Astrocyte of the spinal cord (primary cell): Measurements from ENCODE around the gene GUCY1B1.

Experiments
- DNase-seq: peaks from one replicate; pipeline ENCODE4 v3.0.0; 2011; ENCODE audit warnings: low read depth, low spot score
- H3K4me3 ChIP-seq: 2 replicates; pipeline ENCODE4 v1.5.1; 2011; ENCODE audit warnings: low read depth, mild to moderate bottlenecking, low read length, moderate library complexity
- in situ Hi-C: cut with HindIII; loops from 2 replicates; pipeline ENCODE4 v1.10.0; 2017; ENCODE audit warnings: low sequenced_read_pairs
- TF ChIP-seq, protein P1 (sequence below): IDR thresholded peaks from 2 replicates; pipeline ENCODE4 v1.5.1; 2012; ENCODE audit warnings: low read depth, mild to moderate bottlenecking, low read length, inconsistent platforms

GUCY1B1 gene

DNA sequence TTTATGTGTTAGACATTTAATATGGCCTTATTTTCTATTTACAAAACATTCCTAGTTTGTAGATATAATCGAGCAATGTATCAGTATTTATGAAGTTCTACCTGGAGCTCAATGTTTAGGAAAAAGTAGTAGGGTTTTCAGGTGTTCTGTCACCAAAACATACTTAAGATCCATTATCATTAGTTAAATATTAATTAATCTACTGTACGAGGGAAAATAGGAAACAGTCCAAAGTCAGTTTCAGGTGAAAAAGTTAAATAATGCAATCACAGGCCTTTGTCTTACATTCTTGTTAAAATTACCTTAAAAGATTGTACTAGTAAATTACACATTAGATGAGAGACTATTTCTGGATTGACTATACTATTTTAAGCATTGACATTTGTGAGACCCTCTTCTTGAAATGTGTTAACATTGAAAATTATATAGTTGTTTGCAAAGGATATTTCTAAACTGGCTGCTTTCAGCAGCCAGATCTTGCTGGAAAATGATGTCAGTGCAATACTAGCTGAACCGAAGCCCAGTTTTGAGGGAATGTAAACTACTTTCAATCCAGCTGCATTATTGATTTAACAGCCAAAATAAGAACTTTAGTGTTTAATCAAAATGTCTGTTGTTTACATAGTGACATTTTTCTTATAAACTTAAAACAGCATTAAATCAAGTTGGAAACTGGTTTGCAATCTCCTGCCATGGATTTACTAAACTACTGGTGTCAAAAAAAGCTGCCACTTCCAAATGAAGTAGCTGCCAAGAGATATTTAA is 19.3 kb downstream of the GUCY1B1 start:
- peak; percentile 32 for DNase-seq
- TF ChIP-seq, protein P1, sequence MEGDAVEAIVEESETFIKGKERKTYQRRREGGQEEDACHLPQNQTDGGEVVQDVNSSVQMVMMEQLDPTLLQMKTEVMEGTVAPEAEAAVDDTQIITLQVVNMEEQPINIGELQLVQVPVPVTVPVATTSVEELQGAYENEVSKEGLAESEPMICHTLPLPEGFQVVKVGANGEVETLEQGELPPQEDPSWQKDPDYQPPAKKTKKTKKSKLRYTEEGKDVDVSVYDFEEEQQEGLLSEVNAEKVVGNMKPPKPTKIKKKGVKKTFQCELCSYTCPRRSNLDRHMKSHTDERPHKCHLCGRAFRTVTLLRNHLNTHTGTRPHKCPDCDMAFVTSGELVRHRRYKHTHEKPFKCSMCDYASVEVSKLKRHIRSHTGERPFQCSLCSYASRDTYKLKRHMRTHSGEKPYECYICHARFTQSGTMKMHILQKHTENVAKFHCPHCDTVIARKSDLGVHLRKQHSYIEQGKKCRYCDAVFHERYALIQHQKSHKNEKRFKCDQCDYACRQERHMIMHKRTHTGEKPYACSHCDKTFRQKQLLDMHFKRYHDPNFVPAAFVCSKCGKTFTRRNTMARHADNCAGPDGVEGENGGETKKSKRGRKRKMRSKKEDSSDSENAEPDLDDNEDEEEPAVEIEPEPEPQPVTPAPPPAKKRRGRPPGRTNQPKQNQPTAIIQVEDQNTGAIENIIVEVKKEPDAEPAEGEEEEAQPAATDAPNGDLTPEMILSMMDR, result no peak
- in situ Hi-C loops, result no loop called here
- H3K4me3 ChIP-seq, result no peak overlapping the region

- TF ChIP-seq, protein P1, result no peak
- H3K4me3 ChIP-seq, result no peak overlapping the region
- in situ Hi-C loops, result no loop called here
- no peak for DNase-seq
These were observed 22.0 kb downstream of the GUCY1B1 start for GRCh38 chr4:155780775-155781174.

DNA sequence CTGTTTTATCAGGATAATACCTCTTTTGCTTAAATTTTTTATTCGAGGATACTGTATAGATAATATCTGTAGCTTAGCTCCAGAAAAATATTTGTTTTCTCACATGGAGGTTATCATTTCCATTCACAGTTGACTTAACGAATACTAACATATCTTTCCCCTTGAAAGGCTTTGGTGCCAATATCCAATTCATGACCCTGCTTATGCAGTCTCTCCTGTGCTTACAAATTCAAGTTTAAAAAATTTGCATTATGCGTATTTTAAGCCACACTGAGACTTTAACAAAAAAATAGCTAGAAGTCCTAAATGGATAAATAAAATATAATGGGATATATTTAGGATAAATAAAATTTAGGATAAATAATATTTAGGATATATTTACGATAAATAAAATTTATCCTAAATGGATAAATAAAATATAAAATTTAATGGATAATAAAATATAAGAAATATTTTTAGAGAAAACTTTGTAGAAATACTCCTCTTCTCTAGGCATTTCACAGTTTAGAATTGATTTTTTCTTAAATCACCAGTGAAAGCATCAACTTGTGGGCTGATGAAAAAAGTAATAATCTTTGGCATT is 22.5 kb downstream of the GUCY1B1 start:
- in situ Hi-C loops, result no loop called here
- no peak overlapping the region for H3K4me3 ChIP-seq
- DNase-seq, result no peak
- TF ChIP-seq, protein P1, result no peak

DNA sequence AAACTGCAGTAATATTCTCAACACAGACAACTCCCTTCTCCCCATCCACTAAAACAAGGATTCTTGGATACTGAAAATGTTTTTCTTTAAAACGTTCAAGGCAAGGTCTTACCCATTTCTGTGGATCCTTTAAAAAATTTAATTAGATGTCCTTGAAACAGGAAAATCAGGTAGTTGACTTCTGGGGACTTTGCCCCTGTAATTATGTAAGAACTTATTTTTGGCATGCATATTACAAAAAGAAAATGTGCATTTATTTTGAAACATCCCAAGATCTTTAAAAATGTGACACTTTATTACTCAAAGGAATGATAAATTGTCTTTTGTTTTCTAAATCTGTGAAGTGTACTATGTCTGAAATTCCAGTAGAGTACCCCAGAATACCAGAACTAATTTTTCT is 25.8 kb downstream of the GUCY1B1 start:
- DNase-seq, result no peak
- in situ Hi-C loops, result no loop called here
- H3K4me3 ChIP-seq, result no peak overlapping the region
- TF ChIP-seq, protein P1, result no peak

GRCh38 chr4:155785828-155786227 is 27.0 kb downstream of the GUCY1B1 start:
- DNase-seq, result no peak
- TF ChIP-seq, protein P1, result no peak

DNA sequence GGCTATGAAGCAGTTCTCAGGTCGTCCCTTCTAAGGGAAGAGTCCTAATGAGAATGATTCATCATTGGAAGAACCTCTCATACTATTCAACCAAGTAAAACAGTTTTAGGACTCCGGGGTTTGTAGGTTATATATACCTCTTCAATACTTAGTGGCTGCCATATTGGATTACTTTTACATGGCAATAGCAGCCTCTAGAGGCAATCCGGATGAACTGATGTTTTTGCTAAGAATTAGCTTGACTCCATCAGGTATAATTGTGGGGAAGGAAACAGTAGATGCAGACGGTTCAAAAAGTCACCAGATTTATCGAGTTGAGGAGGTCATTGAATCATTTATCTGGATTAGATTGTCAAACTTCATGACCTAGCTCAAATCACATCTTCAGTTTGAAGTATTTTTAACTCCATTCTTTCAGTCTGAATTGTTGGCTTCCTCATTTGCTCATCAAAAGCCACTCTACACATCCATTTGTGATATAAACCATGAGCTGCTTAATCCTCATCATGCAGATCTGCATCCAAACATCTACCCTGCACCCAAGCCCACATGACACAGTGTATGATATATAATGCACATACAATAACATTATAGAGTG is 28.4 kb downstream of the GUCY1B1 start:
- TF ChIP-seq, protein P1, result peak; percentile 84
- H3K4me3 ChIP-seq, result no peak overlapping the region
- DNase-seq, result peak; percentile 71
- in situ Hi-C loops, result no loop called here

More at GRCh38 chr4:155785828-155786227, 27.0 kb downstream of the GUCY1B1 start:
- no peak overlapping the region for H3K4me3 ChIP-seq
- in situ Hi-C loops, result no loop called here
